GM18498 (cell line): Measurements from ENCODE around the gene IL21R.

Experiments used
- ATAC-seq: cut with Tn5 transposase; IDR thresholded peaks from one replicate; pipeline ENCODE4 v1.9.1; 2021; ENCODE audit warnings: mild to moderate bottlenecking, moderate library complexity; ENCODE audit not compliant: unreplicated experiment

IL21R gene

GRCh38 chr16:27401768-27402568, at the start of gene IL21R:
Gene IL21R (plus strand): TSS chr16:27402174. CDS start chr16:27430072, 27,898 bp downstream.
- peak; percentile 66 for ATAC-seq

- no peak for ATAC-seq
Observed at GRCh38 chr16:27353853-27354252, 48.1 kb upstream of the IL21R start.

GRCh38 chr16:27355610-27356009, 46.4 kb upstream of the IL21R start:
- ATAC-seq: no peak

GRCh38 chr16:27356794-27357193, 45.2 kb upstream of the IL21R start:
- no peak for ATAC-seq

- ATAC-seq: no peak
Observed at GRCh38 chr16:27359051-27359450, 42.9 kb upstream of the IL21R start.

GRCh38 chr16:27359615-27360014, 42.4 kb upstream of the IL21R start:
- no peak for ATAC-seq

GRCh38 chr16:27361987-27362386, 40.0 kb upstream of the IL21R start:
- ATAC-seq: no peak

GRCh38 chr16:27362570-27363245, 39.3 kb upstream of the IL21R start:
- no peak for ATAC-seq

- no peak for ATAC-seq
Observed at GRCh38 chr16:27363246-27363632, 38.7 kb upstream of the IL21R start.

- ATAC-seq: no peak
Observed at GRCh38 chr16:27363797-27364196, 38.2 kb upstream of the IL21R start.

GRCh38 chr16:27364493-27365141, 37.4 kb upstream of the IL21R start:
- no peak for ATAC-seq

- ATAC-seq: no peak
Observed at GRCh38 chr16:27365142-27366089, 36.6 kb upstream of the IL21R start.

- ATAC-seq: peak; percentile 7
Observed at GRCh38 chr16:27366687-27367460, 35.1 kb upstream of the IL21R start.

- peak; percentile 74 for ATAC-seq
Observed at GRCh38 chr16:27367461-27368357, 34.3 kb upstream of the IL21R start.

GRCh38 chr16:27368358-27368722, 33.6 kb upstream of the IL21R start:
- no peak for ATAC-seq

- ATAC-seq: no peak
Observed at GRCh38 chr16:27369806-27370205, 32.2 kb upstream of the IL21R start.

GRCh38 chr16:27370318-27370717, 31.7 kb upstream of the IL21R start:
- ATAC-seq: no peak

GRCh38 chr16:27373312-27373711, 28.7 kb upstream of the IL21R start:
- ATAC-seq: no peak

- peak; percentile 33 for ATAC-seq
Observed at GRCh38 chr16:27374221-27374803, 27.7 kb upstream of the IL21R start.
